ENCODE results near the gene CDC42BPA. TPM values are rescaled to one million over a fixed set of nuclear protein-coding genes. Genes with fewer than 3 reads are reported as not detected.

CDC42BPA gene
- total and polyA plus RNA-seq, 2 of the 13 experiments (the other 11 are each of a cell fraction or from before 2014, with no cell fraction given), result 6.5 to 16.0 TPM

- TF ChIP-seq ZNF235 (CRISPR knock-in tag; IDR thresholded peaks at IDR 0.05; ENCODE audit: borderline replicate concordance) (0 out of 2 replicates have a peak, but pooled peaks have one; percentile 12), DMTF1 (CRISPR knock-in tag; IDR thresholded peaks at IDR 0.05) (no peak), BORCS8-MEF2B (CRISPR knock-in tag; IDR thresholded peaks at IDR 0.05) (no peak), BCL6 (CRISPR knock-in tag; IDR thresholded peaks at IDR 0.05) (peak; percentile 68), ZNF576 (CRISPR knock-in tag; IDR thresholded peaks at IDR 0.05) (no peak), RFX3 (CRISPR knock-in tag; IDR thresholded peaks at IDR 0.05) (no peak), ZMYM2 (CRISPR knock-in tag; IDR thresholded peaks at IDR 0.05) (no peak), ZNF362 (CRISPR knock-in tag; IDR thresholded peaks at IDR 0.05; ENCODE audit: borderline replicate concordance) (no peak), HBP1 (CRISPR knock-in tag; IDR thresholded peaks at IDR 0.05; ENCODE audit: low read depth) (no peak), ZSCAN22 (CRISPR knock-in tag; IDR thresholded peaks at IDR 0.05) (no peak), ZNF569 (CRISPR knock-in tag; IDR thresholded peaks at IDR 0.05; ENCODE audit: borderline replicate concordance) (no peak), CCAR2 (optimal IDR thresholded peaks at IDR 0.05; ENCODE audit: low read depth, low read length) (no peak), ZNF615 (CRISPR knock-in tag; IDR thresholded peaks at IDR 0.05; ENCODE audit: borderline replicate concordance) (no peak), SMAD3 (CRISPR knock-in tag; IDR thresholded peaks at IDR 0.05) (no peak), ZNF383 (CRISPR knock-in tag; IDR thresholded peaks at IDR 0.05; ENCODE audit: borderline replicate concordance) (no peak), WIZ (CRISPR knock-in tag; IDR thresholded peaks at IDR 0.05) (0 out of 2 replicates have a peak, but pooled peaks have one; percentile 85), FOXJ3 (CRISPR knock-in tag; IDR thresholded peaks at IDR 0.05; ENCODE audit: borderline replicate concordance) (no peak), ZNF614 (CRISPR knock-in tag; IDR thresholded peaks at IDR 0.05; ENCODE audit: borderline replicate concordance) (no peak), ZNF761 (CRISPR knock-in tag; conservative IDR thresholded peaks at IDR 0.05) (no peak), GLMP (CRISPR knock-in tag; IDR thresholded peaks at IDR 0.05; ENCODE audit: borderline replicate concordance) (no peak), MYC (CRISPR knock-in tag; IDR thresholded peaks at IDR 0.05; ENCODE audit: borderline replicate concordance) (peak; percentile 62; the same call in 1 of the 2 replicates), TAF1 (CRISPR knock-in tag; IDR thresholded peaks at IDR 0.05) (no peak; the same call in 1 of the 2 replicates), ZSCAN21 (CRISPR knock-in tag; IDR thresholded peaks at IDR 0.05; ENCODE audit: borderline replicate concordance) (no peak), HDAC1 (CRISPR knock-in tag; IDR thresholded peaks at IDR 0.05) (peak; percentile 27; the same call in 1 of the 2 replicates)
Observed at GRCh38 chr1:226973898-226974543, 344.3 kb downstream of the CDC42BPA start (continued).
